ENCODE data around the gene RALBP1.

- TF ChIP-seq POLR2AphosphoS5 (IDR thresholded peaks at IDR 0.05; ENCODE audit: borderline replicate concordance, low read depth, low read length) = no peak
- TF ChIP-seq EZH2 (IDR thresholded peaks at IDR 0.05) = no peak
- no peak for TF ChIP-seq FOXP2 (optimal IDR thresholded peaks at IDR 0.05; ENCODE audit: control extremely low read depth, extremely low read length, insufficient read depth)
These were observed 41.2 kb downstream of the RALBP1 start for GRCh38 chr18:9516437-9517064.

Data from SK-N-MC (cell line).